ENCODE results near the gene CENPE. TPM values are rescaled to one million over a fixed set of nuclear protein-coding genes. Genes with fewer than 3 reads are reported as not detected.

CENPE gene
- total RNA-seq, 2 experiments from 2014 or later, result 65.0 to 74.6 TPM

- Mint-ChIP-seq H3K4me1 (peaks cover 3% of the 10 kb centered on the region), H3K9me3 (no peaks in the 10 kb centered on the region), H3K36me3 (ENCODE audit: low read depth) (peaks cover 46% of the 10 kb centered on the region), H3K27me3 (no peaks in the 10 kb centered on the region), H3K27ac (no peak overlapping the region), H3K4me3 (no peak overlapping the region)
- DNase-seq, result no peak
- CTCF ChIA-PET, result interaction anchor here (0.7 kb wide), 1 partner anchor 402 kb away, joined by 3 read pairs; the partner anchor contains the start of gene MANBA
- POLR2A ChIA-PET, result no interaction called here
Observed at GRCh38 chr4:103162176-103162575, 36.0 kb downstream of the CENPE start.

GRCh38 chr4:103158760-103159159 is 39.4 kb downstream of the CENPE start:
- DNase-seq, result no peak
- H3K9me3 Mint-ChIP-seq, result peaks cover 6% of the 10 kb centered on the region
- H3K27me3 Mint-ChIP-seq, result no peaks in the 10 kb centered on the region
- ChIA-PET CTCF (interaction anchor here (1.0 to 1.5 kb wide), 2 partner anchors 14 to 16 kb away, joined by 3 read pairs; no protein-coding TSS in a partner anchor), POLR2A (no interaction called here)
- H3K4me3 Mint-ChIP-seq, result no peak overlapping the region
- H3K4me1 Mint-ChIP-seq, result peaks cover 3% of the 10 kb centered on the region
- H3K27ac Mint-ChIP-seq, result peak overlapping the region; percentile 74
- peaks cover 60% of the 10 kb centered on the region for H3K36me3 Mint-ChIP-seq (ENCODE audit: low read depth)

- H3K27ac Mint-ChIP-seq, result no peak overlapping the region
- H3K27me3 Mint-ChIP-seq, result no peaks in the 10 kb centered on the region
- H3K4me3 Mint-ChIP-seq, result no peak overlapping the region
- H3K36me3 Mint-ChIP-seq (ENCODE audit: low read depth), result peaks cover 72% of the 10 kb centered on the region
- H3K9me3 Mint-ChIP-seq, result peaks cover 6% of the 10 kb centered on the region
- H3K4me1 Mint-ChIP-seq, result peaks cover 3% of the 10 kb centered on the region
- ChIA-PET POLR2A (no interaction called here), CTCF (no interaction called here)
- DNase-seq, result no peak
Observed at GRCh38 chr4:103156106-103156505, 42.0 kb downstream of the CENPE start.

GRCh38 chr4:103152381-103152780 is 45.8 kb downstream of the CENPE start:
- peaks cover 6% of the 10 kb centered on the region for H3K9me3 Mint-ChIP-seq
- no peak overlapping the region for H3K4me3 Mint-ChIP-seq
- CTCF ChIA-PET, result no interaction called here
- H3K36me3 Mint-ChIP-seq (ENCODE audit: low read depth), result peaks cover 85% of the 10 kb centered on the region
- H3K27me3 Mint-ChIP-seq, result no peaks in the 10 kb centered on the region
- H3K4me1 Mint-ChIP-seq, result no peaks in the 10 kb centered on the region
- DNase-seq, result no peak
- H3K27ac Mint-ChIP-seq, result no peak overlapping the region
- POLR2A ChIA-PET, result no interaction called here

GRCh38 chr4:103150677-103151076 is 47.5 kb downstream of the CENPE start:
- H3K9me3 Mint-ChIP-seq, result no peaks in the 10 kb centered on the region
- no peak overlapping the region for H3K27ac Mint-ChIP-seq
- H3K4me3 Mint-ChIP-seq, result no peak overlapping the region
- H3K27me3 Mint-ChIP-seq, result no peaks in the 10 kb centered on the region
- no peak for DNase-seq
- peaks cover 83% of the 10 kb centered on the region for H3K36me3 Mint-ChIP-seq (ENCODE audit: low read depth)
- ChIA-PET CTCF (interaction anchor here (0.9 to 1.3 kb wide), 2 partner anchors 17 to 59 kb away, joined by 3 read pairs; no protein-coding TSS in a partner anchor), POLR2A (no interaction called here)
- H3K4me1 Mint-ChIP-seq, result no peaks in the 10 kb centered on the region

GRCh38 chr4:103144926-103145325 is 53.2 kb downstream of the CENPE start:
- Mint-ChIP-seq H3K9me3 (no peaks in the 10 kb centered on the region), H3K27ac (no peak overlapping the region), H3K4me1 (no peaks in the 10 kb centered on the region), H3K27me3 (no peaks in the 10 kb centered on the region), H3K36me3 (ENCODE audit: low read depth) (peaks cover 80% of the 10 kb centered on the region), H3K4me3 (no peak overlapping the region)
- ChIA-PET CTCF (interaction anchor here (1.4 kb wide), 1 partner anchor 14 kb away, joined by 3 read pairs; no protein-coding TSS in a partner anchor), POLR2A (no interaction called here)
- no peak for DNase-seq

- Mint-ChIP-seq H3K9me3 (no peaks in the 10 kb centered on the region), H3K27me3 (no peaks in the 10 kb centered on the region), H3K4me1 (peaks cover 5% of the 10 kb centered on the region), H3K4me3 (no peak overlapping the region), H3K27ac (no peak overlapping the region), H3K36me3 (ENCODE audit: low read depth) (peaks cover 74% of the 10 kb centered on the region)
- no peak for DNase-seq
- POLR2A ChIA-PET, result no interaction called here
- CTCF ChIA-PET, result no interaction called here
Observed at GRCh38 chr4:103137446-103137827, 60.7 kb downstream of the CENPE start.

- ChIA-PET CTCF (interaction anchor here (1.2 kb wide), 1 partner anchor 31 kb away, joined by 3 read pairs; no protein-coding TSS in a partner anchor), POLR2A (no interaction called here)
- no peak overlapping the region for H3K4me3 Mint-ChIP-seq
- peaks cover 74% of the 10 kb centered on the region for H3K36me3 Mint-ChIP-seq (ENCODE audit: low read depth)
- no peaks in the 10 kb centered on the region for H3K9me3 Mint-ChIP-seq
- no peaks in the 10 kb centered on the region for H3K27me3 Mint-ChIP-seq
- H3K27ac Mint-ChIP-seq, result peak overlapping the region; percentile 48
- DNase-seq, result no peak
- H3K4me1 Mint-ChIP-seq, result peaks cover 5% of the 10 kb centered on the region
Observed at GRCh38 chr4:103136671-103137445, 61.3 kb downstream of the CENPE start.

- no peak for DNase-seq
- POLR2A ChIA-PET, result no interaction called here
- CTCF ChIA-PET, result no interaction called here
- peaks cover 71% of the 10 kb centered on the region for H3K36me3 Mint-ChIP-seq (ENCODE audit: low read depth)
- no peak overlapping the region for H3K27ac Mint-ChIP-seq
- no peaks in the 10 kb centered on the region for H3K4me1 Mint-ChIP-seq
- H3K4me3 Mint-ChIP-seq, result no peak overlapping the region
- no peaks in the 10 kb centered on the region for H3K27me3 Mint-ChIP-seq
- peaks cover 19% of the 10 kb centered on the region for H3K9me3 Mint-ChIP-seq
Observed at GRCh38 chr4:103129174-103129573, 69.0 kb downstream of the CENPE start.

- Mint-ChIP-seq H3K9me3 (peaks cover 19% of the 10 kb centered on the region), H3K27ac (no peak overlapping the region), H3K36me3 (ENCODE audit: low read depth) (peaks cover 68% of the 10 kb centered on the region), H3K4me1 (no peaks in the 10 kb centered on the region), H3K4me3 (no peak overlapping the region), H3K27me3 (no peaks in the 10 kb centered on the region)
- DNase-seq, result no peak
- ChIA-PET CTCF (no interaction called here), POLR2A (no interaction called here)
Observed at GRCh38 chr4:103126126-103126525, 72.0 kb downstream of the CENPE start.

- peaks cover 6% of the 10 kb centered on the region for H3K9me3 Mint-ChIP-seq
- no peak overlapping the region for H3K27ac Mint-ChIP-seq
- no peak for DNase-seq
- H3K4me3 Mint-ChIP-seq, result no peak overlapping the region
- peaks cover 58% of the 10 kb centered on the region for H3K36me3 Mint-ChIP-seq (ENCODE audit: low read depth)
- ChIA-PET POLR2A (no interaction called here), CTCF (interaction anchor here (1.0 to 1.2 kb wide), 2 partner anchors 16 to 307 kb away, joined by 3 to 4 read pairs; no protein-coding TSS in a partner anchor)
- no peaks in the 10 kb centered on the region for H3K27me3 Mint-ChIP-seq
- H3K4me1 Mint-ChIP-seq, result no peaks in the 10 kb centered on the region
Observed at GRCh38 chr4:103123114-103123513, 75.0 kb downstream of the CENPE start.

- no peaks in the 10 kb centered on the region for H3K9me3 Mint-ChIP-seq
- peaks cover 39% of the 10 kb centered on the region for H3K36me3 Mint-ChIP-seq (ENCODE audit: low read depth)
- no peaks in the 10 kb centered on the region for H3K4me1 Mint-ChIP-seq
- no peaks in the 10 kb centered on the region for H3K27me3 Mint-ChIP-seq
- no peak overlapping the region for H3K4me3 Mint-ChIP-seq
- POLR2A ChIA-PET, result no interaction called here
- CTCF ChIA-PET, result no interaction called here
- no peak for DNase-seq
- no peak overlapping the region for H3K27ac Mint-ChIP-seq
Observed at GRCh38 chr4:103118166-103118565, 80.0 kb downstream of the CENPE start.

GRCh38 chr4:103111598-103111997 is 86.5 kb downstream of the CENPE start:
- Mint-ChIP-seq H3K27ac (no peak overlapping the region), H3K36me3 (ENCODE audit: low read depth) (peaks cover 43% of the 10 kb centered on the region), H3K9me3 (no peaks in the 10 kb centered on the region), H3K4me1 (no peaks in the 10 kb centered on the region), H3K27me3 (no peaks in the 10 kb centered on the region), H3K4me3 (no peak overlapping the region)
- CTCF ChIA-PET, result no interaction called here
- POLR2A ChIA-PET, result no interaction called here
- no peak for DNase-seq

- no peaks in the 10 kb centered on the region for H3K27me3 Mint-ChIP-seq
- no peaks in the 10 kb centered on the region for H3K9me3 Mint-ChIP-seq
- ChIA-PET CTCF (interaction anchor here (1.4 kb wide), 1 partner anchor 9 kb away, joined by 4 read pairs; the partner anchor contains the start of gene BDH2), POLR2A (no interaction called here)
- peaks cover 4% of the 10 kb centered on the region for H3K4me1 Mint-ChIP-seq
- no peak overlapping the region for H3K27ac Mint-ChIP-seq
- no peak overlapping the region for H3K4me3 Mint-ChIP-seq
- no peak for DNase-seq
- peaks cover 42% of the 10 kb centered on the region for H3K36me3 Mint-ChIP-seq (ENCODE audit: low read depth)
Observed at GRCh38 chr4:103108542-103108941, 89.6 kb downstream of the CENPE start.

All from activated CD4-positive, alpha-beta T cell treated with anti-CD3 and anti-CD28 coated beads, Interleukin-2, amount 10 ng/mL, durations not matched to agents 7 days and 5 days (primary cell).